ENCODE data around the gene VPS26B.

DNA sequence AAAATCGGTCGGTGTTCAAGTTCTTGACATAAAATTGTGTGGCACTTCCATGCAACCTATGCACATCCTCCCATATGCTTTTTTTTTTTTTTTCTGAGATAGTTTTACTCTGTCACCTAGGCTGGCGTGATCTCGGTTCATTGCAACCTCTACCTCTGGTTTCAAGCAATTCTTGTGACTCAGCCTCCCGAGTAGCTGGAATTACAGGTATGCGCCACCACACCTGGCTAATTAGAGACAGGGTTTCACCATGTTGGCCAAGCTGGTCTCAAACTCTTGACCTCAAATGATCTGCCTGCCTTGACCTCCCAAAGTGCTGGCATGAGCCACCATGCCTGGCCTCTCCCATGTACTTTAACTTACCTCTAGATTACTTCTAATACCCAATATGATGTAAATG is 66.7 kb downstream of the VPS26B start:
- TF ChIP-seq, protein P1, sequence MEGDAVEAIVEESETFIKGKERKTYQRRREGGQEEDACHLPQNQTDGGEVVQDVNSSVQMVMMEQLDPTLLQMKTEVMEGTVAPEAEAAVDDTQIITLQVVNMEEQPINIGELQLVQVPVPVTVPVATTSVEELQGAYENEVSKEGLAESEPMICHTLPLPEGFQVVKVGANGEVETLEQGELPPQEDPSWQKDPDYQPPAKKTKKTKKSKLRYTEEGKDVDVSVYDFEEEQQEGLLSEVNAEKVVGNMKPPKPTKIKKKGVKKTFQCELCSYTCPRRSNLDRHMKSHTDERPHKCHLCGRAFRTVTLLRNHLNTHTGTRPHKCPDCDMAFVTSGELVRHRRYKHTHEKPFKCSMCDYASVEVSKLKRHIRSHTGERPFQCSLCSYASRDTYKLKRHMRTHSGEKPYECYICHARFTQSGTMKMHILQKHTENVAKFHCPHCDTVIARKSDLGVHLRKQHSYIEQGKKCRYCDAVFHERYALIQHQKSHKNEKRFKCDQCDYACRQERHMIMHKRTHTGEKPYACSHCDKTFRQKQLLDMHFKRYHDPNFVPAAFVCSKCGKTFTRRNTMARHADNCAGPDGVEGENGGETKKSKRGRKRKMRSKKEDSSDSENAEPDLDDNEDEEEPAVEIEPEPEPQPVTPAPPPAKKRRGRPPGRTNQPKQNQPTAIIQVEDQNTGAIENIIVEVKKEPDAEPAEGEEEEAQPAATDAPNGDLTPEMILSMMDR (IDR thresholded peaks at IDR 0.05), result no peak
- no peak for TF ChIP-seq EP300 (IDR thresholded peaks at IDR 0.05)

Measured in stomach (tissue), 4 donors.